GM12801 (cell line): ENCODE results near the gene COL4A3.

Source experiments
- CTCF ChIP-seq: IDR thresholded peaks from one replicate; pipeline ENCODE4 v1.5.1; 2011; ENCODE audit warnings: control low read depth; ENCODE audit not compliant: insufficient read length; ENCODE audit errors: extremely low read depth

COL4A3 gene

GRCh38 chr2:227127201-227127600 is 37.2 kb upstream of the COL4A3 start:
- TF ChIP-seq CTCF: no peak

GRCh38 chr2:227130636-227131035 is 33.8 kb upstream of the COL4A3 start:
- no peak for TF ChIP-seq CTCF

GRCh38 chr2:227132986-227133385 is 31.4 kb upstream of the COL4A3 start:
- TF ChIP-seq CTCF: no peak

- TF ChIP-seq CTCF: no peak
These were observed 29.8 kb upstream of the COL4A3 start for GRCh38 chr2:227134591-227134990.

- no peak for TF ChIP-seq CTCF
These were observed 23.1 kb upstream of the COL4A3 start for GRCh38 chr2:227141301-227141700.

GRCh38 chr2:227143895-227144294 is 20.5 kb upstream of the COL4A3 start:
- no peak for TF ChIP-seq CTCF

GRCh38 chr2:227146456-227146855 is 18.0 kb upstream of the COL4A3 start:
- TF ChIP-seq CTCF: no peak

GRCh38 chr2:227147023-227147422 is 17.4 kb upstream of the COL4A3 start:
- TF ChIP-seq CTCF: no peak
